Measurements from ENCODE around the gene CAPZA1. TPM values are rescaled to one million over a fixed set of nuclear protein-coding genes. Genes with fewer than 3 reads are reported as not detected.

Gene CAPZA1
- total RNA-seq, 1 experiment from 2014 or later = 148 TPM

- TF ChIP-seq SP1 (IDR thresholded peaks at IDR 0.05; ENCODE audit: low read depth) (no peak), EZH2 (IDR thresholded peaks at IDR 0.05) (no peak), FOSL1 (IDR thresholded peaks at IDR 0.05; ENCODE audit: low read depth) (no peak), CEBPB (IDR thresholded peaks at IDR 0.05; ENCODE audit: low read depth) (no peak)
- TF ChIP-seq, protein P1, sequence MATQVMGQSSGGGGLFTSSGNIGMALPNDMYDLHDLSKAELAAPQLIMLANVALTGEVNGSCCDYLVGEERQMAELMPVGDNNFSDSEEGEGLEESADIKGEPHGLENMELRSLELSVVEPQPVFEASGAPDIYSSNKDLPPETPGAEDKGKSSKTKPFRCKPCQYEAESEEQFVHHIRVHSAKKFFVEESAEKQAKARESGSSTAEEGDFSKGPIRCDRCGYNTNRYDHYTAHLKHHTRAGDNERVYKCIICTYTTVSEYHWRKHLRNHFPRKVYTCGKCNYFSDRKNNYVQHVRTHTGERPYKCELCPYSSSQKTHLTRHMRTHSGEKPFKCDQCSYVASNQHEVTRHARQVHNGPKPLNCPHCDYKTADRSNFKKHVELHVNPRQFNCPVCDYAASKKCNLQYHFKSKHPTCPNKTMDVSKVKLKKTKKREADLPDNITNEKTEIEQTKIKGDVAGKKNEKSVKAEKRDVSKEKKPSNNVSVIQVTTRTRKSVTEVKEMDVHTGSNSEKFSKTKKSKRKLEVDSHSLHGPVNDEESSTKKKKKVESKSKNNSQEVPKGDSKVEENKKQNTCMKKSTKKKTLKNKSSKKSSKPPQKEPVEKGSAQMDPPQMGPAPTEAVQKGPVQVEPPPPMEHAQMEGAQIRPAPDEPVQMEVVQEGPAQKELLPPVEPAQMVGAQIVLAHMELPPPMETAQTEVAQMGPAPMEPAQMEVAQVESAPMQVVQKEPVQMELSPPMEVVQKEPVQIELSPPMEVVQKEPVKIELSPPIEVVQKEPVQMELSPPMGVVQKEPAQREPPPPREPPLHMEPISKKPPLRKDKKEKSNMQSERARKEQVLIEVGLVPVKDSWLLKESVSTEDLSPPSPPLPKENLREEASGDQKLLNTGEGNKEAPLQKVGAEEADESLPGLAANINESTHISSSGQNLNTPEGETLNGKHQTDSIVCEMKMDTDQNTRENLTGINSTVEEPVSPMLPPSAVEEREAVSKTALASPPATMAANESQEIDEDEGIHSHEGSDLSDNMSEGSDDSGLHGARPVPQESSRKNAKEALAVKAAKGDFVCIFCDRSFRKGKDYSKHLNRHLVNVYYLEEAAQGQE (IDR thresholded peaks at IDR 0.05; ENCODE audit: low read depth) = no peak
- TF ChIP-seq, protein P2, sequence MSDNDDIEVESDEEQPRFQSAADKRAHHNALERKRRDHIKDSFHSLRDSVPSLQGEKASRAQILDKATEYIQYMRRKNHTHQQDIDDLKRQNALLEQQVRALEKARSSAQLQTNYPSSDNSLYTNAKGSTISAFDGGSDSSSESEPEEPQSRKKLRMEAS (IDR thresholded peaks at IDR 0.05) = no peak
Measured at GRCh38 chr1:112712191-112712590, 92.6 kb downstream of the CAPZA1 start (continued).

GRCh38 chr1:112712701-112713128 is 93.1 kb downstream of the CAPZA1 start:
- Histone ChIP-seq H3K36me3 (ENCODE audit: control insufficient read depth in 1 of 2, insufficient read depth in 2 of 2, low read length in 2 of 2) (no peaks in the 10 kb centered on the region), H3K9me3 (ENCODE audit: control insufficient read depth in 1 of 2, insufficient read depth in 1 of 2, low read depth in 1 of 2, low read length in 2 of 2) (no peaks in the 10 kb centered on the region), H4K20me1 (ENCODE audit: insufficient read depth) (no peaks in the 10 kb centered on the region), H3K4me3 (replicated peaks in 1 of 2; ENCODE audit: low read depth in 1 of 2, low read length in 2 of 2) (no peak overlapping the region), H2AFZ (ENCODE audit: low read depth, low read length, poor library complexity, severe bottlenecking) (no peak overlapping the region), H3K9me2 (ENCODE audit: insufficient read depth) (no peaks in the 10 kb centered on the region), H3K4me2 (ENCODE audit: low read length) (no peak overlapping the region), H3K27me3 (ENCODE audit: insufficient read depth, low read length) (no peaks in the 10 kb centered on the region), H3K27ac (ENCODE audit: low read depth, low read length) (no peak overlapping the region), H3K79me2 (ENCODE audit: insufficient read depth, low read length) (no peaks in the 10 kb centered on the region), H3K4me1 (ENCODE audit: control insufficient read depth in 1 of 2, insufficient read depth in 2 of 2, low read length in 2 of 2) (peaks cover 22 to 35% of the 10 kb centered on the region in 2 experiments), H3K9ac (ENCODE audit: low read length) (no peak overlapping the region)
- no peak for DNase-seq (ENCODE audit: low read depth, low spot score)
- POLR2A ChIA-PET = no interaction called here
- BruUV-seq (replicated peaks) = no TSS peak
- CTCF ChIA-PET = no interaction called here
- RAD21 ChIA-PET (ENCODE audit: low non-redundant PET in 1 of 2, low total read pairs in 2 of 2, uncharacterized antibody in 2 of 2, unreplicated experiment in 2 of 2) = no interaction called here
- intact Hi-C loops (cut with micrococcal nuclease) = no loop called here
- no peak for ATAC-seq
- TF ChIP-seq EGR1 (IDR thresholded peaks at IDR 0.05; ENCODE audit: low read depth) (no peak), ELF1 (IDR thresholded peaks at IDR 0.05; ENCODE audit: borderline replicate concordance, low read depth) (no peak), JUND (IDR thresholded peaks at IDR 0.05) (no peak), YY1 (IDR thresholded peaks at IDR 0.05; ENCODE audit: extremely low read depth, insufficient replicate concordance, low read depth, low read length) (no peak), ZFX (IDR thresholded peaks at IDR 0.05) (no peak), TCF7L2 (IDR thresholded peaks at IDR 0.05; ENCODE audit: borderline replicate concordance, extremely low read depth, insufficient read depth, insufficient read length) (no peak), SP1 (IDR thresholded peaks at IDR 0.05; ENCODE audit: low read depth) (no peak), FOSL1 (IDR thresholded peaks at IDR 0.05; ENCODE audit: low read depth) (no peak), POLR2AphosphoS5 (IDR thresholded peaks at IDR 0.05; ENCODE audit: low read depth, low read length) (no peak), SIN3A (IDR thresholded peaks at IDR 0.05; ENCODE audit: low read depth) (no peak), EZH2phosphoT487 (IDR thresholded peaks at IDR 0.05; ENCODE audit: borderline replicate concordance) (no peak), ZNF274 (IDR thresholded peaks at IDR 0.05; ENCODE audit: low read depth, low read length) (no peak), CEBPB (IDR thresholded peaks at IDR 0.05; ENCODE audit: low read depth) (no peak)
- TF ChIP-seq, protein P1 (IDR thresholded peaks at IDR 0.05; ENCODE audit: low read depth) = no peak
- TF ChIP-seq, protein P3, sequence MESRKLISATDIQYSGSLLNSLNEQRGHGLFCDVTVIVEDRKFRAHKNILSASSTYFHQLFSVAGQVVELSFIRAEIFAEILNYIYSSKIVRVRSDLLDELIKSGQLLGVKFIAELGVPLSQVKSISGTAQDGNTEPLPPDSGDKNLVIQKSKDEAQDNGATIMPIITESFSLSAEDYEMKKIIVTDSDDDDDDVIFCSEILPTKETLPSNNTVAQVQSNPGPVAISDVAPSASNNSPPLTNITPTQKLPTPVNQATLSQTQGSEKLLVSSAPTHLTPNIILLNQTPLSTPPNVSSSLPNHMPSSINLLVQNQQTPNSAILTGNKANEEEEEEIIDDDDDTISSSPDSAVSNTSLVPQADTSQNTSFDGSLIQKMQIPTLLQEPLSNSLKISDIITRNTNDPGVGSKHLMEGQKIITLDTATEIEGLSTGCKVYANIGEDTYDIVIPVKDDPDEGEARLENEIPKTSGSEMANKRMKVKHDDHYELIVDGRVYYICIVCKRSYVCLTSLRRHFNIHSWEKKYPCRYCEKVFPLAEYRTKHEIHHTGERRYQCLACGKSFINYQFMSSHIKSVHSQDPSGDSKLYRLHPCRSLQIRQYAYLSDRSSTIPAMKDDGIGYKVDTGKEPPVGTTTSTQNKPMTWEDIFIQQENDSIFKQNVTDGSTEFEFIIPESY (IDR thresholded peaks at IDR 0.05; ENCODE audit: extremely low read depth, insufficient replicate concordance, low read length) = no peak
